Renal pelvis (tissue), 4 donors: ENCODE measurements around the gene GLT8D1. TPM values are rescaled to one million over a fixed set of nuclear protein-coding genes. Genes with fewer than 3 reads are reported as not detected.
"Not testable (repeated sequence)": the region's sequence is repeated elsewhere in the genome, so short reads cannot be mapped to it uniquely, and the experiment has no call there.

Experiments used
- DNase-seq: peaks from one replicate; pipeline ENCODE4 v3.0.0-alpha.2; 2013
- polyA plus RNA-seq, 3 donors: library from polyadenylated mRNA; unstranded; fragments of 120-200 nt; gene quantifications; one replicate each; pipeline ENCODE4 v1.2.1, GENCODE V29; 2013; ENCODE audit not compliant: insufficient read length in 3 of 3

Gene GLT8D1
- polyA plus RNA-seq, 3 donors = 122 TPM

DNA sequence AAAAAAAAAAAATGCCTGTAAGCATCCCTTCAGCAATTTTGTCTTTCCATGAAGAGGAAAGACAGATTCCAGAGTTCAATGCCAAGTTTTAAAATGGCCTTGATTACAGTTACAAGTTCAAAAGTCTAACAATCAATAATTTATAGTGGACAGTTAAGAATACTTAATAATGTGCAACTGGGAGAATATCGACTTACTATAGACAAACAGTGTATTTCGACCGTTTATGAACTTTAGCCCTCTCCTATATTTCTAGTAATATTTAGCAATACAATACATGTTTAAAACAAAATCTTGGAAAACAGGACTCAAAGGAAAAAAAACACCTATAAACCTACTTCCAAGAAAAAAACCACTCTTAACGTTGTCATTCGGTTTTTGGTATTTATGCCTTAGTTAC, 21.4 kb downstream of the GLT8D1 start:
- DNase-seq = no peak

- no peak for DNase-seq
These were observed 22.0 kb downstream of the GLT8D1 start for GRCh38 chr3:52683611-52684010.

DNA sequence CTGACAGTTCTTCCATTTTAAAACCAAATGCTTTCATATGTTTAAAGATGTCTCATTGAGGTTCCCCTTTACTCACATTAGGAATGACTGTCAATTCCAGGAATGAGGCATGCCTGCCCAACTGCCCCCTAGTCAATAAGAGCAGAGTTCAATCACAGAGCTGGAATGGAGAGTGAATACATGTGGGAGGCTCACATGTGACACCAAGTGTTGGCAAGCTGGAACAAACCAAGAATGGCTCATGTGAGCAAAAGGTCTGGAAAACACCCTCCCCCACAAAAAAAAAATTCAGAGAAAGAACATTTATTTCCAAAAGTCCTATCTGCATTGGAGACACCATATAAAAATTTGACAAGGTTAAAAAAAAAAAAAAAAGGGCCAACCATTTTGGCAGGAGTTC, 23.6 kb downstream of the GLT8D1 start:
- peak; percentile 24 for DNase-seq

- DNase-seq = no peak
These were observed 24.0 kb downstream of the GLT8D1 start for GRCh38 chr3:52681596-52681995.

- DNase-seq = no peak
These were observed 25.8 kb downstream of the GLT8D1 start for GRCh38 chr3:52679811-52680210.

- DNase-seq = no peak
These were observed 26.4 kb downstream of the GLT8D1 start for GRCh38 chr3:52679199-52679538.

DNA sequence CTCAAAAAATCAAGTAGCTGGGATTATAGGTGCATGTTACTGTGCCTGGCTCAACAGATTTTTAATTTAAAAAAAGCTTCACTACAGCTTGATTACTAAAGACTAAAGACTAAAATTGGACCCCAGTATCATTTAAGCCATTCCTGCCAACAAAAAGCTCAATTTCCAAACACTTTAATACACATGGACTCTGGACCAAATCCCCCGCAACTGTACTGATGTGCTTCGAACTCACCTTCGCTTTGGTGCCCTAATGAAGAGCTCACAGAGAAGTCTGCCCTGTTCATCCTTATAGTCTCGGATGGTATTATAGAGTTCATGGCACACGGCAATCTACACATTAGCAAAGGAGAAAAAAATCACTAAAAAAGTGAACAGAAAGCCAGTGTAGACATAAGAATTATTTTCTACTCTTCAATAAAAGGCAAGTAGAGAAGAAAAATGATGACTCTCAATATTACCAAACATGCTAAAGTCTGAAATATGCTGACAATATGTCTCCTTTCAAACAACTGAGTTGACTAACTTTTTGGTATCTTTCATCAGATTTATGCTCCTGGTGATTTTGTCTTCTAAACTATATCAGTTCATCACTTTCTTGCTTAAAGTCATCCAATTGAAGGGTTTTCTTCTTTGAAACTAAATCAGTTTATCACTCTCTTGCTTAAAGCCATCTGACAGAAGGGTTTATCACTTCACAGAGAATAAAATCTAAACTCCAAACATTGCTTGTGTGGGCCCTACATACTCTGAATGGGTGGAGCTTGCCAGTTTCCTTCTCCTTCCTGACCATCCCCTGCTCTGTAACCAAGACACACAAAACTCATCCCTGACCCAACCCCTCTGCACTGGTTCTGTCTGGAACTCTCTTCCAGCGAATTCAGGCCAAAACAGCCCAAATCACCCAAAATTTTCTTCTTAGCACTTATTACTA, 27.1 kb downstream of the GLT8D1 start:
- no peak for DNase-seq

DNA sequence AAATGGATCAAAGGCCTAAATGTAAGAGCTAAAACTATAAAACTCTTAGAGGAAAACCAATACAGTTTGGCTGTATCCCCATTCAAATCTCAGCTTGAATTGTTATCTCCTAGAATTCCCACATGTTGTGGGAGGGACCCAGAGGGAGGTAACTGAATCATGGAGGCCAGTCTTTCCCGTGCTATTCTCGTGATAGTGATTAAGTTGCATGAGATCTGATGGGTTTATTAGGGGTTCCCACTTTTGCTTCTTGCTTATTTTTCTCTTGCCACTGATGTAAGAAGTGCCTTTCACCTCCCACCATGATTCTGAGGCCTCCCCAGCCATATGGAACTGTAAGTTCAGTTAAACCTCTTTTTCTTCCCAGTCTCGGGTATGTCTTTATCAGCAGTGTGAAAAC, 29.4 kb downstream of the GLT8D1 start:
- DNase-seq = not testable (repeated sequence)

DNA sequence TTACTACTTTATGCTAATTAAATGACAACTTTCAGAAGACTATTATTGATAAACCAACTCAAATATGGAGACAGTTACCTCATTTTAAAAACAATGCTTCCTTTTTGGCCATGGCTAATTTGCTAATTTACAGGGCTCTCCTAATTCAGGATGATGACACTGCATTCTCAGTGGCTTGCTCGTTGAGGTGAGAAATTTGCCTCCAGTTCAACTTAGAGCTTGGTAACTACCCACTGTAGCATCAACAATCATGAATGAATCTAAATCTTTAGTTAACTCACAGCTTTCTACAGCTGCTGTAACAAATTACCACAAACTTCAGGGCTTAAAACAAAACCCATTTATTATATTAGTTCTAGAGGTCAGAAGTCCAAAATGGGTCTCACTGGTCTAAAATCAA, 33.9 kb downstream of the GLT8D1 start:
- no peak for DNase-seq

DNA sequence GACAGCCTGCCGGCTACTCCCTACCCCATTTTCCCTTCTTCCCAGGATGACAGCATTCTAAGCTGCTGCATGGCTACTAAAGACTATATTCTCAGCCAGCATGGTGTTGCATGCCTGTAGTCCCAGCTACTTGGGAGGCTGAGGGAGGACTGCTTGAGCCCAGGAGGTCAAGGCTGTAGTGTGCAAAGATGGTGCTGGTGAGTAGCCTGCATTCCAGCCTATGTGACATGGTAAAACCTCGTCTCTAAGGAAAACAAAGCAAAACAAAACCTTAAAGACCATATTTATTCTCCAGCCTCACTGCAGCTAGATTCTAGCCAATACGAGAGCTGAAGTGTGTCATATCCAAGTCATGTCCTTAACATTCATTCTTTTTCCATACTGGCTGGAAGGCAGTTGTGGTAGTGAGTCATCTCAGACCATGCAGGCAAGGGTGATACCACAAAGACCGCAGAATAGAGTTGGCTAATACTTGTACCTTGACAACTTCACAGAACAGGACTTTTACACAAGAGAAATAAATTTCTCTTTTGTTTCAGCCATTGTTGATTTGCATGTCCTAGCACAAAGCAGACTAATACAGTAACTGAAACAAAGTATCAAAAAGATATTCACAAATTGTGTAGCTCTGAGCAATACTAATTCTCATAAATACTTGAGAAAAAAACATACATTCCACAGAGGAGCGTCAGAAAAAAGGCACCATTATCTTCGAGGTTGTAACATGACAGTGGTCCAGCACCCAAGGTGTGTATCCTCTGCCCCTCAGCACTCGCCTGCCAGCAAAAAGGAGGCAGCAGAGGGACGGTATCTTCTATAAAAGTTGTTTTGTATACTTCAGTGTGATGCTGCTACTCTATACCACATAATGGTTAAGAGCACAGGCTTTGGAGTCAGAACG, 34.7 kb downstream of the GLT8D1 start:
- DNase-seq = no peak

GRCh38 chr3:52663098-52663497, 42.5 kb downstream of the GLT8D1 start:
- DNase-seq = no peak

GRCh38 chr3:52660046-52660445, 45.5 kb downstream of the GLT8D1 start:
- no peak for DNase-seq

GRCh38 chr3:52655895-52656294, 49.7 kb downstream of the GLT8D1 start:
- no peak for DNase-seq

- no peak for DNase-seq
These were observed 54.0 kb downstream of the GLT8D1 start for GRCh38 chr3:52651592-52651991.

- no peak for DNase-seq
These were observed 55.2 kb downstream of the GLT8D1 start for GRCh38 chr3:52650439-52650838.

GRCh38 chr3:52649461-52650210, 56.0 kb downstream of the GLT8D1 start:
- no peak for DNase-seq

DNA sequence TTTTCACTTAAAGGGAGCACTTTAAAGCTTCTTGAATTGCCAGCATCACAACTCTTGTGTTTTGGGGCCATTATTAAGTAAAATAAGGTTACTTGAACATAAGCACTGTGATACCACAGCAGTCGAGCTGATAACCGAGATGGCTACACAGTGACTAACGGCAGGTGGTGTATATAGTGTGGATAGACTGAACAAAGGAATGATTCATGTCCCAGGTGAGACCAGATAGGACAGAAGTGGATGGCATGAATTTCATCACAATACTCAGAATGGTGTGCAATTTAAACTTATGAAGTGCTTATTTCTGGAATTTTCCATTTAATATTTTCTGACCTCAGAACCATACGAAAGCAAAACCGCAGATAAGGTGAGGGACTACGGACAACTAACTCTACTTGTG, 60.0 kb downstream of the GLT8D1 start:
- DNase-seq = no peak

Other genes starting within 250 kb of the GLT8D1 start
- gene STAB1, start 210.5 kb downstream of the GLT8D1 start, polyA plus RNA-seq = 10 to 100 TPM; 40.7 to 46.6 (median 45.0) TPM
- gene NT5DC2, start 171.9 kb downstream of the GLT8D1 start, polyA plus RNA-seq = 100 to 1,000 TPM; 138 to 202 (median 154) TPM
- gene UQCC5, start 169.2 kb downstream of the GLT8D1 start, polyA plus RNA-seq = 10 to 100 TPM; 20.5 to 23.9 (median 23.6) TPM
- gene PBRM1, start 19.9 kb downstream of the GLT8D1 start, polyA plus RNA-seq = 10 to 100 TPM; 56.4 to 60.4 (median 59.4) TPM
- gene GNL3, start 19.8 kb downstream of the GLT8D1 start, polyA plus RNA-seq = 100 to 1,000 TPM in 2 of 3 donors, 10 to 100 TPM in 1; 92.6 to 111 (median 106) TPM
- 100 to 1,000 TPM; 144 to 155 (median 155) TPM for gene SPCS1, start 315 bp upstream of the GLT8D1 start, polyA plus RNA-seq
- 10 to 100 TPM; 24.2 to 35.7 (median 29.2) TPM for gene NEK4, start 65.1 kb upstream of the GLT8D1 start, polyA plus RNA-seq
- under 1 TPM in 1 of 3 donors, not detected in 2; 0.12 TPM for gene ITIH1, start 71.8 kb upstream of the GLT8D1 start, polyA plus RNA-seq
- gene ITIH3, start 89.0 kb upstream of the GLT8D1 start, polyA plus RNA-seq = 1 to 10 TPM; 5.5 to 9.5 (median 5.7) TPM
- 10 to 100 TPM in 2 of 3 donors, 1 to 10 TPM in 1; 7.0 to 14.9 (median 12.4) TPM for gene ITIH4, start 124.9 kb upstream of the GLT8D1 start, polyA plus RNA-seq
- gene MUSTN1, start 129.2 kb upstream of the GLT8D1 start, polyA plus RNA-seq = 1 to 10 TPM in 2 of 3 donors, under 1 TPM in 1; 0.75 to 1.4 (median 1.3) TPM
- gene STIMATE, start 191.8 kb upstream of the GLT8D1 start, polyA plus RNA-seq = 10 to 100 TPM; 15.9 to 17.9 (median 16.6) TPM